K562 (cell line): ENCODE data around the gene CCT5. TPM values are rescaled to one million over a fixed set of nuclear protein-coding genes. Genes with fewer than 3 reads are reported as not detected.

Source experiments
- ARID2 ChIP-seq: fragments of 450-650 bp; IDR thresholded peaks from 2 replicates; pipeline ENCODE4 v1.6.1; 2017; ENCODE audit warnings: antibody characterized with exemption, mild to moderate bottlenecking
- FIP1L1 ChIP-seq: fragments of 200-400 bp; formaldehyde crosslinking; IDR thresholded peaks from 2 replicates; pipeline ENCODE4 v1.6.1; 2018; ENCODE audit warnings: mild to moderate bottlenecking, low read depth, low read length; ENCODE audit not compliant: poor library complexity, severe bottlenecking
- FOXJ2 ChIP-seq: fragments of 200-800 bp; sonication (Bioruptor generic); IDR thresholded peaks from 2 replicates; pipeline ENCODE4 v1.6.1; 2016; ENCODE audit warnings: missing genetic modification characterization, missing compliant biosample characterization
- HDAC2 ChIP-seq: fragments of 450-650 bp; IDR thresholded peaks from 2 replicates; pipeline ENCODE4 v1.6.1; 2016; ENCODE audit warnings: mild to moderate bottlenecking
- MTA2 ChIP-seq: fragments of 450-650 bp; IDR thresholded peaks from 2 replicates; pipeline ENCODE4 v1.6.1; 2016; ENCODE audit warnings: low read depth
- RBFOX2 ChIP-seq: fragments of 200-400 bp; formaldehyde crosslinking; IDR thresholded peaks from 2 replicates; pipeline ENCODE4 v1.6.1; 2017; ENCODE audit warnings: low read depth, mild to moderate bottlenecking, low read length, moderate library complexity
- TAF9B ChIP-seq: fragments of 450-650 bp; IDR thresholded peaks from 2 replicates; pipeline ENCODE4 v1.6.1; 2018; ENCODE audit warnings: mild to moderate bottlenecking; ENCODE audit not compliant: partially characterized antibody
- TCF3 ChIP-seq: sonication (generic); formaldehyde crosslinking; IDR thresholded peaks from 2 replicates; pipeline ENCODE4 v1.4.0; 2020; ENCODE audit warnings: mild to moderate bottlenecking, missing genetic modification reagents
- TEAD4 ChIP-seq, 2 experiments: sonication (generic) in 1 of 2; formaldehyde crosslinking in 1 of 2; IDR thresholded peaks; 2 replicates each; pipeline versions ENCODE4 v1.6.1 to v1.8.0; 2012 to 2022; ENCODE audit warnings: borderline replicate concordance in 1 of 2, inconsistent platforms in 1 of 2, low read length in 1 of 2, mild to moderate bottlenecking in 1 of 2, missing genetic modification reagents in 1 of 2
- ZNF12 ChIP-seq: sonication (generic); formaldehyde crosslinking; IDR thresholded peaks from 2 replicates; pipeline ENCODE4 v1.4.0; 2020; ENCODE audit warnings: mild to moderate bottlenecking, missing genetic modification reagents
- ZNF140 ChIP-seq: fragments of 250-450 bp; sonication (Bioruptor Pico); IDR thresholded peaks from 2 replicates; pipeline ENCODE4 v1.8.0; 2021; ENCODE audit warnings: moderate library complexity, mild to moderate bottlenecking, inconsistent platforms
- ZNF143 ChIP-seq: sonication (generic); formaldehyde crosslinking; IDR thresholded peaks from 2 replicates; pipeline ENCODE4 v1.9.0; 2022; ENCODE audit warnings: mild to moderate bottlenecking, missing genetic modification reagents
- ZNF347 ChIP-seq: fragments of 450-650 bp; formaldehyde crosslinking; IDR thresholded peaks from 2 replicates; pipeline ENCODE4 v1.4.0; 2020; ENCODE audit warnings: low read depth, mild to moderate bottlenecking, moderate library complexity
- ZNF57 ChIP-seq: fragments of 450-650 bp; formaldehyde crosslinking; IDR thresholded peaks from 2 replicates; pipeline ENCODE4 v1.4.0; 2020; ENCODE audit warnings: mild to moderate bottlenecking, moderate library complexity
- ZNF707 ChIP-seq: fragments of 250-450 bp; sonication (Bioruptor Pico); conservative IDR thresholded peaks from 2 replicates; pipeline ENCODE4 v1.8.0; 2022; ENCODE audit warnings: inconsistent platforms, mild to moderate bottlenecking, moderate library complexity
- polyA plus RNA-seq, 8 experiments: library from polyadenylated mRNA; depleted of rRNA in 4 of 8; stranded (reverse) in 5 of 8; unstranded in 3 of 8; fragments of >200 nt; fragmentation: Nextera tagmentation in 2 of 8; fragmentation: Illumina TruSeq in 1 of 8; extraction: Ambion mirVana in 2 of 8; extraction: Trizol in 1 of 8; gene quantifications; 2 replicates each; pipeline versions ENCODE4 v1.2.1 to v1.2.3, GENCODE V29; 2011 to 2014; ENCODE audit warnings: inconsistent platforms in 1 of 8, missing spikeins in 1 of 8
- total RNA-seq, 7 experiments: library from RNA; depleted of rRNA in 6 of 7; stranded (reverse); fragments of >200 nt in 6 of 7; fragmentation: Illumina TruSeq in 2 of 7; extraction: Trizol in 2 of 7; gene quantifications; 2 replicates each; pipeline versions ENCODE4 v1.2.1 to v1.2.3, GENCODE V29; 2011 to 2021; ENCODE audit warnings: low replicate concordance in 1 of 7
- TF ChIP-seq, protein P1 (sequence below): sonication (generic); formaldehyde crosslinking; IDR thresholded peaks from 2 replicates; pipeline ENCODE4 v1.8.0; 2022; ENCODE audit warnings: mild to moderate bottlenecking, missing genetic modification reagents
- TF ChIP-seq, protein P2 (sequence below): sonication (generic); formaldehyde crosslinking; IDR thresholded peaks from 2 replicates; pipeline ENCODE4 v1.8.0; 2022; ENCODE audit warnings: mild to moderate bottlenecking, low read depth, missing genetic modification reagents
- TF ChIP-seq, protein P3 (sequence below): fragments of 450-650 bp; IDR thresholded peaks from 2 replicates; pipeline ENCODE4 v1.6.1; 2016; ENCODE audit warnings: mild to moderate bottlenecking
- TF ChIP-seq, protein P4 (sequence below): sonication (generic); formaldehyde crosslinking; IDR thresholded peaks from 2 replicates; pipeline ENCODE4 v1.8.0; 2023; ENCODE audit warnings: mild to moderate bottlenecking, missing genetic modification reagents

CCT5 gene
- total and polyA plus RNA-seq, 9 of the 15 experiments (the other 6 are each of a cell fraction or from before 2014, with no cell fraction given) = 782 to 1,606 (median 1,153) TPM

DNA sequence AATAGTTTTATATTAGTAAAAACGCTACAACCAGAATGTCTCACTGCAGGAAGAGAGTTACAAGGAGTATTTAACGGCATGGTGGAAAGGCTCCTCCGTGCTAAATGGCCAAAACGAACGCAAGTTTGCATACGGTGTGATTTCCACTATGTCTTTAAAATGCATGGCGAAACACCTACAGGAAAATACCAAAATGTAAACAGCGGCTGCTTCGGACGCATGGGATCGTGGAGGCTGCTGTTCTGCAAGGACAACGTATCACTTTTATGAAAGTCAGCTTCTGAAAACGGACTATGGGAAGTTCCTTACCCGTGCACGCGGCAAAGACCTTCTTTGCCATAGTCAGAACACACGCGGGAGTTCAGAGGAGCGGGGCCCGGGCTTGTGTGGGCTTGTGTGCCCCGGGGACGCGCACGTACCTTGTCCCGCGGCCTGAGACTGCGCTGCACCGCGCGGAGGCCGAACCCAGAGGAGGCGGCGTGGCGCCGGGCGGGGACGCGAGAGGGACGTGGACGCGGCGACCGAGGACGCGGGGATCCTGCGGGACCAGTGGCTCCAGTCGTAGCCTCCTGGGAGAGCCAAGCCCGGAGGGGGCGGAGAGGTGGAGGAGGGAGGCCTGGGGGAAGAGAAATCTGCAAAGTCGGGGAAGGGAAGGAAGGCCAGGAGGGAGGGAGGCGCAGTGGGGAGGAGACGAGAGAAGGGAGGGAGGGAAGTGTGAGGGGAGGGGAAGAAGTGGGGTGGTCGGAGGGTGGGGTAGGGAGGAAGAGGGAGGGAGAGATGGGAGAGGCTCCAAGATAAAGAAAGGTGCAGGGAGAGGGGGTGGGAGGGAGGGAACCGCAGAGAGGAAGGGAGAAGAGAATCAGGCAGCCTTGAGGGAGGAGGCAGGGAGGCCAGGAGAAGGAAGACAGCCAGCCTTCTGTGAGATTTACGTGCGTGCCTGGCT, 57.4 kb downstream of the CCT5 start, which contains the start of gene CMBL (continued):
- TF ChIP-seq, protein P1, sequence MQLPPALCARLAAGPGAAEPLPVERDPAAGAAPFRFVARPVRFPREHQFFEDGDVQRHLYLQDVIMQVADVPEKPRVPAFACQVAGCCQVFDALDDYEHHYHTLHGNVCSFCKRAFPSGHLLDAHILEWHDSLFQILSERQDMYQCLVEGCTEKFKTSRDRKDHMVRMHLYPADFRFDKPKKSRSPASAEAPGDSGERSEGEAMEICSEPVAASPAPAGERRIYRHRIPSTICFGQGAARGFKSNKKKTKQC = peak; percentile 79; the same call in 1 of the 2 replicates
- TF ChIP-seq, protein P2, sequence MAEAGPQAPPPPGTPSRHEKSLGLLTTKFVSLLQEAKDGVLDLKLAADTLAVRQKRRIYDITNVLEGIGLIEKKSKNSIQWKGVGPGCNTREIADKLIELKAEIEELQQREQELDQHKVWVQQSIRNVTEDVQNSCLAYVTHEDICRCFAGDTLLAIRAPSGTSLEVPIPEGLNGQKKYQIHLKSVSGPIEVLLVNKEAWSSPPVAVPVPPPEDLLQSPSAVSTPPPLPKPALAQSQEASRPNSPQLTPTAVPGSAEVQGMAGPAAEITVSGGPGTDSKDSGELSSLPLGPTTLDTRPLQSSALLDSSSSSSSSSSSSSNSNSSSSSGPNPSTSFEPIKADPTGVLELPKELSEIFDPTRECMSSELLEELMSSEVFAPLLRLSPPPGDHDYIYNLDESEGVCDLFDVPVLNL (CRISPR knock-in tag) = no peak
- no peak for TF ChIP-seq ZNF707 (CRISPR knock-in tag)
- no peak for TF ChIP-seq ZNF140
- no peak for TF ChIP-seq ZNF143 (CRISPR knock-in tag)
- peak; percentile 62; the same call in 1 of the 2 replicates for TF ChIP-seq ARID2
- no peak for TF ChIP-seq FOXJ2 (tag)
- TF ChIP-seq, protein P3, sequence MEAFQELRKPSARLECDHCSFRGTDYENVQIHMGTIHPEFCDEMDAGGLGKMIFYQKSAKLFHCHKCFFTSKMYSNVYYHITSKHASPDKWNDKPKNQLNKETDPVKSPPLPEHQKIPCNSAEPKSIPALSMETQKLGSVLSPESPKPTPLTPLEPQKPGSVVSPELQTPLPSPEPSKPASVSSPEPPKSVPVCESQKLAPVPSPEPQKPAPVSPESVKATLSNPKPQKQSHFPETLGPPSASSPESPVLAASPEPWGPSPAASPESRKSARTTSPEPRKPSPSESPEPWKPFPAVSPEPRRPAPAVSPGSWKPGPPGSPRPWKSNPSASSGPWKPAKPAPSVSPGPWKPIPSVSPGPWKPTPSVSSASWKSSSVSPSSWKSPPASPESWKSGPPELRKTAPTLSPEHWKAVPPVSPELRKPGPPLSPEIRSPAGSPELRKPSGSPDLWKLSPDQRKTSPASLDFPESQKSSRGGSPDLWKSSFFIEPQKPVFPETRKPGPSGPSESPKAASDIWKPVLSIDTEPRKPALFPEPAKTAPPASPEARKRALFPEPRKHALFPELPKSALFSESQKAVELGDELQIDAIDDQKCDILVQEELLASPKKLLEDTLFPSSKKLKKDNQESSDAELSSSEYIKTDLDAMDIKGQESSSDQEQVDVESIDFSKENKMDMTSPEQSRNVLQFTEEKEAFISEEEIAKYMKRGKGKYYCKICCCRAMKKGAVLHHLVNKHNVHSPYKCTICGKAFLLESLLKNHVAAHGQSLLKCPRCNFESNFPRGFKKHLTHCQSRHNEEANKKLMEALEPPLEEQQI = peak; percentile 62
- TF ChIP-seq FIP1L1 = peak; percentile 77
- TF ChIP-seq TEAD4 (IDR thresholded peaks at IDR 0.05; ENCODE audit: low read length) = no peak; the same call in none of the 2 replicates
- no peak for TF ChIP-seq TEAD4 (CRISPR knock-in tag; IDR thresholded peaks at IDR 0.05; ENCODE audit: borderline replicate concordance)
- TF ChIP-seq HDAC2 = peak; percentile 87; the same call in 1 of the 2 replicates
- TF ChIP-seq TAF9B = peak; percentile 56
- peak; percentile 37; the same call in 1 of the 2 replicates for TF ChIP-seq TCF3
- TF ChIP-seq MTA2 = no peak; the same call in none of the 2 replicates
- TF ChIP-seq ZNF57 (CRISPR knock-in tag) = no peak
- no peak for TF ChIP-seq ZNF347 (CRISPR knock-in tag)
- peak; percentile 93 for TF ChIP-seq RBFOX2
- peak; percentile 78; the same call in 1 of the 2 replicates for TF ChIP-seq ZNF12 (CRISPR knock-in tag)
- TF ChIP-seq, protein P4, sequence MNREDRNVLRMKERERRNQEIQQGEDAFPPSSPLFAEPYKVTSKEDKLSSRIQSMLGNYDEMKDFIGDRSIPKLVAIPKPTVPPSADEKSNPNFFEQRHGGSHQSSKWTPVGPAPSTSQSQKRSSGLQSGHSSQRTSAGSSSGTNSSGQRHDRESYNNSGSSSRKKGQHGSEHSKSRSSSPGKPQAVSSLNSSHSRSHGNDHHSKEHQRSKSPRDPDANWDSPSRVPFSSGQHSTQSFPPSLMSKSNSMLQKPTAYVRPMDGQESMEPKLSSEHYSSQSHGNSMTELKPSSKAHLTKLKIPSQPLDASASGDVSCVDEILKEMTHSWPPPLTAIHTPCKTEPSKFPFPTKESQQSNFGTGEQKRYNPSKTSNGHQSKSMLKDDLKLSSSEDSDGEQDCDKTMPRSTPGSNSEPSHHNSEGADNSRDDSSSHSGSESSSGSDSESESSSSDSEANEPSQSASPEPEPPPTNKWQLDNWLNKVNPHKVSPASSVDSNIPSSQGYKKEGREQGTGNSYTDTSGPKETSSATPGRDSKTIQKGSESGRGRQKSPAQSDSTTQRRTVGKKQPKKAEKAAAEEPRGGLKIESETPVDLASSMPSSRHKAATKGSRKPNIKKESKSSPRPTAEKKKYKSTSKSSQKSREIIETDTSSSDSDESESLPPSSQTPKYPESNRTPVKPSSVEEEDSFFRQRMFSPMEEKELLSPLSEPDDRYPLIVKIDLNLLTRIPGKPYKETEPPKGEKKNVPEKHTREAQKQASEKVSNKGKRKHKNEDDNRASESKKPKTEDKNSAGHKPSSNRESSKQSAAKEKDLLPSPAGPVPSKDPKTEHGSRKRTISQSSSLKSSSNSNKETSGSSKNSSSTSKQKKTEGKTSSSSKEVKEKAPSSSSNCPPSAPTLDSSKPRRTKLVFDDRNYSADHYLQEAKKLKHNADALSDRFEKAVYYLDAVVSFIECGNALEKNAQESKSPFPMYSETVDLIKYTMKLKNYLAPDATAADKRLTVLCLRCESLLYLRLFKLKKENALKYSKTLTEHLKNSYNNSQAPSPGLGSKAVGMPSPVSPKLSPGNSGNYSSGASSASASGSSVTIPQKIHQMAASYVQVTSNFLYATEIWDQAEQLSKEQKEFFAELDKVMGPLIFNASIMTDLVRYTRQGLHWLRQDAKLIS (CRISPR knock-in tag) = peak; percentile 71; the same call in 1 of the 2 replicates
